Raji (cell line): ENCODE measurements around the gene RASL10B.

Source experiments
- POLR2A ChIP-seq: IDR thresholded peaks from 2 replicates; pipeline ENCODE4 v1.6.1; 2011; ENCODE audit warnings: low read depth, low read length, control low read depth; ENCODE audit not compliant: insufficient read depth

The RASL10B gene

GRCh38 chr17:35732806-35733136, 1.3 kb downstream of the RASL10B start:
- TF ChIP-seq POLR2A, result no peak

GRCh38 chr17:35733366-35733765, 1.9 kb downstream of the RASL10B start:
- TF ChIP-seq POLR2A, result no peak

GRCh38 chr17:35734396-35734795, 3.0 kb downstream of the RASL10B start:
- no peak for TF ChIP-seq POLR2A

DNA sequence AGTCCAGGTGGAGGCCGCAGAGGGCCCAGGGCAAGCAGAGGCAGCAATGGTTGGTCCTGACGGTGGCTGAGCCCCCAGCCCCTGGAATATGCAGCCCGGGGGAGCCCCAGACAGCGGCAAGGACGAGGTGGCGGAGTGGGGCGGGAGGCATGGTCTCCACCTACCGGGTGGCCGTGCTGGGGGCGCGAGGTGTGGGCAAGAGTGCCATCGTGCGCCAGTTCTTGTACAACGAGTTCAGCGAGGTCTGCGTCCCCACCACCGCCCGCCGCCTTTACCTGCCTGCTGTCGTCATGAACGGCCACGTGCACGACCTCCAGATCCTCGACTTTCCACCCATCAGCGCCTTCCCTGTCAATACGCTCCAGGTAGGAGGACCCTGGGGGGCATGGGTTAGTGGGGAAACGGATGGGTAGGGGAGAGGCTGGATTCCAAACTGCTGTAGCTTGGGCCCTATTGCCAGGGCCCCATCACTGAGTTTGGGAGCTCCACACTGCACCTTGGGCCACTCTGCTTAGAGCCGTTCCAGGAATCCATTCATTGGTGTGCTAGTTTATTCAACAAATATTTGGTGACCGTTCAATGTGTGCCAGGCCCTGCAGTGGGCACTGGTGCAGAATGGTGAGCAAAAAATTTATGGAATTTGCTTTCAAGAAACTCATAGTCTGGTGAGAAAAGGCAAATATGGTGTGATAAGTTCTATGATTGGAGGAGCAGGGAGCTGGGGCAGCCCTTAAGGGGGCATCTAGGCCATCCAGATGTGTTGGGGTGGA, 3.8 kb downstream of the RASL10B start:
- TF ChIP-seq POLR2A, result no peak

GRCh38 chr17:35736236-35736635, 4.8 kb downstream of the RASL10B start:
- TF ChIP-seq POLR2A, result no peak

DNA sequence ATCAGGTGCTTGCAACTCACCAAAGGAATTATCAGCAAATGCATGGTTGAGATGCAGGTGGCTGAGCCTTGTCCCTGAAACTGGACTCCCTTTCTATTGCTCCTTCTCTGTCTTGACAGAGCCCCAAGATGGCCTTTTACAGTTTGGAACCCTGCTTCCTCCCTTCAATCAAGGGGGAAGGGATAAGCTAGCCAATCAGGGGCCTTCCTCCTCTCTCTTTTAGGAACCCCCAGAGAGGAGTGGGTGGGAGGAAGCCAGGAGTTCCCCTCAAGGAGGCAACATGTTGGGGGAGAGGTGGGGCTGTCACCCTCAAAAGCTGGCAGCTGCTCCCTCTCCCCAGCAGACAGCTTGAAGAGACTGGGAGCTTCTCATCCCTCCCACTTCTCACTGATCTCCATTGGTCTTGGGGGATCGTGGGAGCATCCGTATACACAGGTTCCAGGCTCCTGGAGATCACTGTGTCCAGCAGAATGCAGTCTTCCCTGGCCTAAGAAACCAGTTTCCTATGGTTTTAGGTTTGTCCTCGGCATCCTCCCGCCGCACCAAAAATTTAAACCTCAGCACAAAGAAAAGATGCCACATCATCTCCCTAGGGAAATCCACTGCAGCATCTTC, 7.2 kb downstream of the RASL10B start:
- TF ChIP-seq POLR2A, result no peak

GRCh38 chr17:35740216-35740615, 8.8 kb downstream of the RASL10B start:
- TF ChIP-seq POLR2A, result no peak

GRCh38 chr17:35740997-35741931, 9.8 kb downstream of the RASL10B start:
- TF ChIP-seq POLR2A, result no peak

- no peak for TF ChIP-seq POLR2A
Observed at GRCh38 chr17:35742496-35742895, 11.1 kb downstream of the RASL10B start.

GRCh38 chr17:35742896-35743477, 11.5 kb downstream of the RASL10B start:
- TF ChIP-seq POLR2A, result no peak

GRCh38 chr17:35743626-35744328, 12.3 kb downstream of the RASL10B start:
- no peak for TF ChIP-seq POLR2A

- no peak for TF ChIP-seq POLR2A
Observed at GRCh38 chr17:35744830-35745229, 13.4 kb downstream of the RASL10B start.

- no peak for TF ChIP-seq POLR2A
Observed at GRCh38 chr17:35745246-35745645, 13.8 kb downstream of the RASL10B start.

- no peak for TF ChIP-seq POLR2A
Observed at GRCh38 chr17:35745749-35746320, 14.4 kb downstream of the RASL10B start.
